Gastroesophageal sphincter (tissue), 3 donors: ENCODE measurements around the gene MSL3B.

Experiments
- POLR2A ChIP-seq, 2 donors: fragments of 450-650 bp; IDR thresholded peaks; one replicate each; pipeline ENCODE4 v1.6.1; 2017; ENCODE audit warnings: antibody characterized with exemption in 2 of 2, mild to moderate bottlenecking in 2 of 2, moderate library complexity in 1 of 2
- TF ChIP-seq, protein P1 (sequence below), 4 experiments: fragments of 200-600 bp in 2 of 4; fragments of 450-650 bp in 2 of 4; sonication (generic) in 1 of 4; IDR thresholded peaks; one replicate each; pipeline ENCODE4 v1.5.1; 2017 to 2019; ENCODE audit warnings: antibody characterized with exemption in 4 of 4, mild to moderate bottlenecking in 2 of 4, moderate library complexity in 2 of 4

DNA sequence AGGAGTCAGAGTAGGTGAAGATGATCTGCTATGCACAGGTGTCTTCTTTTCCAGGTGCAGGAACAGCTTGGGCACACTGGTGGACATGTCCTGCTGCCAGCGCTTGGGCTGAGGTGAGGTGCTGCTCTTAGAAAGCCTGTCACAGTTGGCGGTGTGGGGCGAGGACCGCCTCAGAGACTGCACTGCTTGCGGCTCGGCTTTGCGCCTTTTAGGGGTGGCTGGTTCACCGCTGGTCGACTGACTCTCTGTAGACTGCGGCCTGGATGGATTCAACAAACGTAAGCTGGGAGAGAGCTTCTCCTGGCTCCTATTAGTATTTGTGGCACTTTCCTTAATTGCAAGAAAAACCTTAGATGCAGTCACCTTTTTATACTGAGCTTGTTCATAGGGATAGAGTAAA, 1.7 kb downstream of the MSL3B start:
- TF ChIP-seq, protein P1, sequence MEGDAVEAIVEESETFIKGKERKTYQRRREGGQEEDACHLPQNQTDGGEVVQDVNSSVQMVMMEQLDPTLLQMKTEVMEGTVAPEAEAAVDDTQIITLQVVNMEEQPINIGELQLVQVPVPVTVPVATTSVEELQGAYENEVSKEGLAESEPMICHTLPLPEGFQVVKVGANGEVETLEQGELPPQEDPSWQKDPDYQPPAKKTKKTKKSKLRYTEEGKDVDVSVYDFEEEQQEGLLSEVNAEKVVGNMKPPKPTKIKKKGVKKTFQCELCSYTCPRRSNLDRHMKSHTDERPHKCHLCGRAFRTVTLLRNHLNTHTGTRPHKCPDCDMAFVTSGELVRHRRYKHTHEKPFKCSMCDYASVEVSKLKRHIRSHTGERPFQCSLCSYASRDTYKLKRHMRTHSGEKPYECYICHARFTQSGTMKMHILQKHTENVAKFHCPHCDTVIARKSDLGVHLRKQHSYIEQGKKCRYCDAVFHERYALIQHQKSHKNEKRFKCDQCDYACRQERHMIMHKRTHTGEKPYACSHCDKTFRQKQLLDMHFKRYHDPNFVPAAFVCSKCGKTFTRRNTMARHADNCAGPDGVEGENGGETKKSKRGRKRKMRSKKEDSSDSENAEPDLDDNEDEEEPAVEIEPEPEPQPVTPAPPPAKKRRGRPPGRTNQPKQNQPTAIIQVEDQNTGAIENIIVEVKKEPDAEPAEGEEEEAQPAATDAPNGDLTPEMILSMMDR (IDR thresholded peaks at IDR 0.05): no peak
- no peak for TF ChIP-seq POLR2A (IDR thresholded peaks at IDR 0.05)
